Testis (tissue), 2 donors: ENCODE data around the gene CFAP69.

Experiments used
- CTCF ChIP-seq, 3 experiments: fragments of 450-650 bp in 2 of 3; fragments of 200-600 bp in 1 of 3; sonication (generic) in 1 of 3; IDR thresholded peaks; one replicate each; pipeline ENCODE4 v1.5.1; 2016 to 2019; ENCODE audit warnings: antibody characterized with exemption in 3 of 3, mild to moderate bottlenecking in 2 of 3, moderate library complexity in 1 of 3
- POLR2A ChIP-seq: fragments of 450-650 bp; IDR thresholded peaks from one replicate; pipeline ENCODE4 v1.6.1; 2017; ENCODE audit warnings: antibody characterized with exemption, mild to moderate bottlenecking, moderate library complexity

- TF ChIP-seq CTCF (IDR thresholded peaks at IDR 0.05) (no peak), POLR2A (no peak)
These were observed 12.5 kb upstream of the CFAP69 start for GRCh38 chr7:90232430-90232829.
